ENCODE data around the gene ZNF554.
"Not testable (repeated sequence)": the region's sequence is repeated elsewhere in the genome, so short reads cannot be mapped to it uniquely, and the experiment has no call there.

The ZNF554 gene

DNA sequence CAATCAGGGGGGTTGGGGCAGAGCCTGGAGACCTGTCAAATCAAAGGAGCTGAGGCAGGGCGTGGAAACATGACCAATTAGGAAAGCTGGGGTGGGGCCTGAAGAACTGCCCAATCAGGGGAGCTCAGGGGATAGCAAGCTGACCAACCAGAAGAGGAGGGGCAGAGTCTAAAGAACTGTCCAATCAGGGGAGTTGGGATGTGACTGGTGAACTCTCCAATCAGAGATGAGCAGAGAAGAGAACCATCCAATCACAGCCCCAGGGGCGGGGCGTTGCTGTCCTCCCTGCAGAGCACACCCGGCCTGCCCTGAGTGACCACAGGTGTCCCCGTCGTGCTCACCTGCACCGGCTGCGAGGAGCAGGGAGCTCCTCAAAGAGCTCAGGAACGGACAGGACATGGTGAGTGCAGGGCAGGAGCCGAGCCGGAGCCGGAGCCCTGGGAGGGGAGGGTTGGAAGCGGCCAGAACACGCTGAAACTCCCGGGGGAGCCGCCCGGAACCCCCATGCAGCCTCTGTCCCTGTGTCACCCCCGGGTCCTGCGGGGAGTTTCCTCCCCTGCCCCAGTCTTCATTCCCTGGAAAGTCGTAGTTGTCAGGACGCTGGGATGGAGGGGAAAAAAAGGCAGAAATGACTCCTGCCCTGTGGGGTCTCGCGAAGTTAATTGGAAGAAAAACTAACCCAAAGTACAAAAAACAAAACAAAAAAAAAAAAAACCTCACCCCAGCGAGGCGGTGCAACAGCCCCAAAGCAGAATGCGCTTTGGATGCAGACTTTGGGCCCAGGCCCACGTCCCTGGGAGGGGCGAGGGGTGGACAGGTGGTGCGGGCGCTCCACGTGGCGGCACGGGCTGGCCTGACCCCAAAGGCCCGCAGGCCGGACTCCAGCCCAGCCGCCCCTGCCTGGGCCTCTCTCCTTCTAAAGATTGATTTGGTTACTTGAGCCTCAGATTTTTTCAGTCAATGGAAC lies 47.6 kb downstream of the ZNF554 start, which contains the start of gene ZNF556:
Gene ZNF556 (plus strand): TSS at position 311 of the 967 bp plus-strand sequence. CDS start 87 bp downstream, at position 398.
- DNase-seq = no peak
- ATAC-seq = peak; percentile 19

DNA sequence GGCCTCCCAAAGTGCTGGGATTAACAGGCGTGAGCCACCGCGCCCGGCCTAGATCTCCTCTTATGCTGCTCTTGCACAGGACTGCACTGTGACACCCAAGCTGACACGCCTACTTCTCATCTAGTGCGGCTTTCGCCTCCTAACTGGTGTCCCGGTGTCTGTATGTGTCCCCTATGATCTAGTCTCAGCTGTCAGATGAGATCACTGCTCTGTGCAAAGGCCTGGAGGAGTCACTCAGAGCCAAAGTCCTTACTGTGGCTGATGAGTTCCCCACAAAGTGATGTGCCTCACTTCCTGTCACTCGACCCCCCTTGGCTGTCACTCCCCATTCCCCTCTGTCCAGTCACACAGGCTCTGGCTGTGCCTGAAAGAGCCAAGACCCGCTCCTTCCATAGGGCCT lies 50.0 kb downstream of the ZNF554 start:
- DNase-seq = no peak
- peak; percentile 46 for ATAC-seq

DNA sequence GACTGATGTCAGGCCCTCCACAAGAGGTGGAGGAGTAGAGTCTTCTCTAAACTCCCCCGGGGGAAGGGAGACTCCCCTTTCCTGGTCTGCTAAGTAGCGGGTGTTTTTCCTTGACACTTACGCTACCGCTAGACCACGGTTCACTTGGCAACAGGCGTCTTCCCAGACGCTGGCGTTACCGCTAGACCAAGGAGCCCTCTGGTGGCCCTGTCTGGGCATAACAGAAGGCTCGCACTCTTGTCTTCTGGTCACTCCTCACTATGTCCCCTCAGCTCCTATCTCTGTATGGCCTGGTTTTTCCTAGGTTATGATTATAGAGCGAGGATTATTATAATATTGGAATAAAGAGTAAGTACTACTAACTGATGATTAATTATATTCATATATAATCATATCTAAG lies 52.5 kb downstream of the ZNF554 start:
- DNase-seq, ATAC-seq: not testable (repeated sequence)

DNA sequence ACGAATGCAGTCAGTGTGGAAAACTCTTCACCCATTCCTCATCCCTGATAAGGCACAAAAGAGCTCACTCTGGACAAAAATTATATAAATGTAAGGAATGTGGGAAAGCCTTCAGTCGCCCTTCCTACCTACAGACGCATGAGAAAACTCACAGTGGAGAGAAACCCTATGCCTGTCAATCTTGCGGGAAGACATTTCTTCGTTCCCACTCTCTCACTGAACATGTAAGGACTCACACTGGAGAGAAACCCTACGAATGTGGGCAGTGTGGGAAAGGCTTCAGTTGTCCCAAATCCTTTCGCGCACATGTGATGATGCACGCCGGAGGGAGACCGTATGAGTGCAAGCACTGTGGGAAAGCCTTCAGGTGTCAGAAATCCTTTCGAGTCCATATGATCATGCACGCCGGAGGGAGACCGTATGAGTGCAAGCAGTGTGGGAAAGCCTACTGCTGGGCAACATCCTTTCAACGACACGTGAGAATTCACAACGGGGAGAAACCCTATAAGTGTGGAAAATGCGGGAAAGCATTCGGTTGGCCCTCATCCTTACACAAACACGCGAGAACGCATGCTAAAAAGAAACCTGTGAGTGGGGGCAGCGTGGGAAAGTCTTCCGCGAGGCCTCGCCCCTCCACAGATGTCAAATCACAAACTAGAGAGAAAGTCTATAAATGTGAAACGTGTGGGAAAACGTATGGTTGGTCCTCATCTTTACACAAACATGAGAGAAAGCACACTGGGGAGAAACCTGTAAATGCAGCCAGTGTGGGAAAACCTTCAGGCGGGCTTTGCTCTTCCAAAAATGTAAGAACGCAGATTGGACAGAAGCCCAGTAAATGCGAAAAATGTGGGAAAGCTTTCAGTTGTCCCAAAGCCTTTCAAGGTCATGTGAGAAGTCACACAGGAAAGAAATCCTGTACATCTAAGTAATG lies 58.0 kb downstream of the ZNF554 start:
- no peak for DNase-seq
- no peak for ATAC-seq

DNA sequence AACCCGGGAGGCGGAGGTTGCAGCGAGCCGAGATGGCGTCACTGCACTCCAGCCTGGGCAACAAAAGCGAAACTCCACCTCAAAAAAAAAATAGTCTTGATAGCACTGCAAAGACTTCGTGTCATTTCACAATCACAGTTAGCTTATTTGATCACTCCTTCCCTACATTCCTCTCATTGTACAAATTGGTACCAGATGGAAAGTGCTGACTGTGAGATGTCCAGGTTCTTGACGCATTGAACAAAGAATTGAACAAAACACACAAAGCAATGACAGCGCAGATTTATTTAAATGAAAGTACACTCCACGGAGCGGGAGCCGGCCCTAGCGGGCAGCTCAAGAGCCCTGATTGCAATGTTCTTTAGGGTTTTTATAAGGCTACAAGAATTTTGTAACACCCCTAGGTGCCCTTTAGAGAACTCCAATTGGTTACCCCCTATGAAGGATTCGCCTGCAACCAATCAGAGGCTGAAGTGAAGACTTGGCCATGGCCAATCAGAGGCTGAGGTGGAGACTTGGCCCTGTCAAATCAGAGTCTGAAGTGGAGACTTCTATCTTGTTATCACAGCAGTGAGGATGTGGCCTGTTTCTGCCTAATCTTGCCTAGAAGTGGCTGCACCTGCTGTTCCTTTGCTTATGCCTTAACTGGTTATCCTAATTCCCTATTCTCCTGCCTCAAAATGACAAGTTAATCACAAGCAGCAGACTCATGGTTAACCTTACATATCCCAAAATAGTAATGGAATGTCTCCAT lies 64.2 kb downstream of the ZNF554 start:
- DNase-seq (no peak), ATAC-seq (no peak)

DNA sequence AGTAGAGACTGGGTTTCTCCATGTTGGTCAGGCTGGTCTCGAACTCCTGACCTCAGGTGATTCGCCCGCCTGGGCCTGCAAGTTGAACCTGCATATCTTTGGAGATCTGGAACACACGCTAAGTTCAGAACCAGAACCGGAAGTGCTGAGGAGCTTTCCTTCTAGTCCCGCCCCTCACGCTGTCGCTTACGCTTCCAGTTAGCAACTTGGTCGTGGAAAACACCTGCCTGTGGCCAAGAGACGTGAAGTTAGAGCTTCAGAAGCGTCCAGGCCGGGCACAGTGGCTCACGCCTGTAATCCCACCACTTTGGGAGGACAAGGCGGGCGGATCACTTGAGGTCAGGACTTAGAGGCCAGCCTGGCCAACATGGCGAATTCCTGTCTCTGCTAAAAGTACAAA lies 66.1 kb downstream of the ZNF554 start:
- DNase-seq (no peak), ATAC-seq (no peak)
